HFFc6 (cell line): ENCODE results near the gene SMAD5. TPM values are rescaled to one million over a fixed set of nuclear protein-coding genes. Genes with fewer than 3 reads are reported as not detected.

ENCODE experiments used
- DNase-seq: peaks from one replicate; pipeline ENCODE4 v3.0.0-alpha.2; 2018
- H3K27ac Mint-ChIP-seq: 2 replicates; pipeline ENCODE4 v1.8.0; 2020; ENCODE audit warnings: mild to moderate bottlenecking, mixed read lengths
- H3K27me3 Mint-ChIP-seq: 2 replicates; pipeline ENCODE4 v1.8.0; 2021; ENCODE audit warnings: mild to moderate bottlenecking, moderate library complexity, mixed read lengths; ENCODE audit not compliant: insufficient read depth
- H3K36me3 Mint-ChIP-seq: 2 replicates; pipeline ENCODE4 v1.8.0; 2021; ENCODE audit warnings: low read depth, mixed read lengths
- H3K4me1 Mint-ChIP-seq: 2 replicates; pipeline ENCODE4 v1.8.0; 2020; ENCODE audit warnings: low read depth, mixed read lengths
- H3K4me3 Mint-ChIP-seq: 2 replicates; pipeline ENCODE4 v1.8.0; 2020; ENCODE audit warnings: mild to moderate bottlenecking, moderate library complexity, mixed read lengths
- H3K9me3 Mint-ChIP-seq: 2 replicates; pipeline ENCODE4 v1.8.0; 2020; ENCODE audit warnings: mild to moderate bottlenecking, mixed read lengths
- CTCF ChIP-seq: fragments of 200-600 bp; sonication (generic); IDR thresholded peaks from 2 replicates; pipeline ENCODE4 v1.5.0; 2021; ENCODE audit warnings: antibody characterized with exemption, mild to moderate bottlenecking
- total RNA-seq, 6 experiments: library from RNA; stranded (reverse); fragmentation: NEBNext Ultra II Directional; extraction: Animal tissue kit (Norgen Biotek cat#: 25700); gene quantifications; 2 replicates in 1 of 6; 3 replicates in 5 of 6; pipeline ENCODE4 v1.2.3, GENCODE V29; 2021

Gene SMAD5
- total RNA-seq, 6 experiments from 2014 or later = 54.9 to 66.9 (median 62.6) TPM

DNA sequence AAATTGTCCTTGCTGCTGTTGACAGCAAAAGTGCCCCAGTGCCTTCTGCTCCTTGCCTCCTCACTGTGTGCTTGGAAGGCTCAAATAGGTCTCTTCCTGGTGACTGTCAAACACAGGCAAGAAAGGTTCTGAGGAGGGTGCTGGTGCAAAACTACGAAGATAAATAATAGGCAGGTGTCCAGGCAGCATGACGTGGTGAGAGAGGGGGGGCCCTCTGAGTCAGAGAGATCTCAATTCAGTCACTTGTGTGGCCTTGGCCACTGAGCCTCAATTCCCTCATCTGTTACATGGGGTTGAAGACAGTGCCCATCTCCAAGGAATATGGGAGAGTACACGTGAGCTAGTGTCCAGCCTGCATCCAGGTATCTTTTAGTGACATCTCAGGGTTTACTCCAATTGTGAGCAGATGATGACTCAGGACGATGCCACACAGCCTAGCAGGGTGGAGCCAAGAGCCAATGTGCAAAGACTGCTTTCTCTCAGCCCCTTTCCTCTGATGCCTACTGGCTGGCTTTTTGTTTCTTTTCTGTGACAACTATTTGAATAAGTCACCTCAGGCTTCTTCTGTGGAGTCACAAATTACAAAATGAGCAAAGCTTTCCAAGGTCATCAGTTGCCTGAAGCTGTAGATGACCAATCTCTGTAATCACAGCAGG, 90.1 kb downstream of the SMAD5 start:
- H3K4me1 Mint-ChIP-seq = no peaks in the 10 kb centered on the region
- peaks cover 11% of the 10 kb centered on the region for H3K36me3 Mint-ChIP-seq
- no peak overlapping the region for H3K27ac Mint-ChIP-seq
- H3K4me3 Mint-ChIP-seq = no peak overlapping the region
- TF ChIP-seq CTCF = no peak
- DNase-seq = no peak
- peaks cover 30% of the 10 kb centered on the region for H3K9me3 Mint-ChIP-seq
- H3K27me3 Mint-ChIP-seq = peaks cover 23% of the 10 kb centered on the region

DNA sequence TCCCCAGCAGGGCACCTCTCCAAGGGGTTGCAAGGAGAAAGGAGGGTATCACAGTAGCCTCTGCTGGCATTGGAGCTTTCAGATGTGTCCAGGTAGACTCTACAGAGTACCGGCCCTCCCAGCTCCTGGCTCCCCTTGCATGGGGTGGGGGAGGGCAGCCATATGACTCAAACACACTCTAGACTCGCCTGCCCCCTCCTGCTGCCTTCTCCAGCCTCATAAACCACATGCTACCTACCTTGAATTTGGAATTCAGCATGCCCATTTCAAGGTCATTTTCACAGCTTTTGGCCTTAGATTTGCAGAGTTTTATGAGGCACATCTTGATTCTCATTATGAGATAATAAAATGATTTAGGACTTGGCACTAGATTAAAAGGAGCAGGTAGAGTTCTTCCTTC, 93.2 kb downstream of the SMAD5 start:
- DNase-seq = no peak
- Mint-ChIP-seq H3K4me3 (no peak overlapping the region), H3K27me3 (peaks cover 25% of the 10 kb centered on the region), H3K27ac (no peak overlapping the region), H3K9me3 (peaks cover 18% of the 10 kb centered on the region), H3K36me3 (peaks cover 6% of the 10 kb centered on the region; the same call in 1 of the 2 replicates), H3K4me1 (no peaks in the 10 kb centered on the region)
- no peak for TF ChIP-seq CTCF

DNA sequence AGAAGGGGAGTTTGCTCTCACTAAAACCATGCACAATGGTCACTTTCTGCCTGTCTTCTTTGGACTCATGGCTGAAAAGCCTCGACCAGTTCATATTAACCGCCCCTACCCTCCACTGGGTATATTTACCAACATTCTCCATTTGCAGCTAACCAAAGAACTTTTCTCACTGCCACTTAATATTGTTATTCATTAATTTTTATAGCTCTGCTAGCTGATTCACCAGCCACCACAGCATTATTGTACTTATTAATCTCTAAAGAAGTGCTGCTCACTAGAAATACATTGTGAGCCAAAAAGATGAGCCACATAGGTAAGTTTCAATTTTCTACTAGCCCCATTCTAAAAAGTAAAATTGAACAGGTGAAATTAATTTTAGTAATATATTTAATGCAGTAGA, 93.8 kb downstream of the SMAD5 start:
- no peaks in the 10 kb centered on the region for H3K4me1 Mint-ChIP-seq
- H3K27me3 Mint-ChIP-seq = peaks cover 25% of the 10 kb centered on the region
- no peak for TF ChIP-seq CTCF
- H3K4me3 Mint-ChIP-seq = no peak overlapping the region
- peaks cover 11% of the 10 kb centered on the region for H3K9me3 Mint-ChIP-seq
- H3K36me3 Mint-ChIP-seq = peaks cover 3% of the 10 kb centered on the region; the same call in 1 of the 2 replicates
- DNase-seq = no peak
- H3K27ac Mint-ChIP-seq = no peak overlapping the region

DNA sequence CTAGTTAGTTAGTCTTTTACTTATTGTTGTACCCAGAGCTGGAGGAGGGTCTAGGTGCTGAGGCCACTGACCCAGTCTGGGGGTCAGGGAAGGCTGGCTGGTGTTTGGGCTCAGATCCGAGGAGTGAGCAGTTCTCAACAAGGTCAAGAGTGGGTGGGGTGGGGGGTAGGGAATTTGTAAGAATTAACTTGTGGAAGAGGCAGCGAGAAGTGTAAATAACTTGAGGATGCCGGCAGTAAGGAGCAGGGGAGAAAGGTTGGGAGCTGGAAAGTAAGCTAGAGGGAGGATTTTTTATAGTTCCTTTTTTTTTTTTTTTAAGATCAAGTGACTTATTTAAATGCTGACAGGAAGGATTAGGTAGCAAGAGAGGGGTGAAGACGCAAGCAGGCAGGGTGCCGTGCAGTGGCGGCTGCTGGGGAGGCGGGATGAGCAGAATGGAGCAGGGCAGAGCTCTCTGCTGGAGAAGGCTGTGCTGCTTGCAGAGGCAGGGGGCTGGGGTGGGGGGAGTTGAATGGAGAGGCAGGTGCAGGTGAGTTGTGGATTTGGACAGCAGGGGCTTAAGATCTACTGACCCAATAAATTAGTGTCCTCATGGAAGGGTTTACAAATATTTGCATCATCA, 95.6 kb downstream of the SMAD5 start:
- no peak for DNase-seq
- Mint-ChIP-seq H3K27me3 (peaks cover 25% of the 10 kb centered on the region), H3K36me3 (no peaks in the 10 kb centered on the region), H3K9me3 (no peaks in the 10 kb centered on the region), H3K4me1 (no peaks in the 10 kb centered on the region), H3K4me3 (no peak overlapping the region), H3K27ac (no peak overlapping the region)
- TF ChIP-seq CTCF = no peak

DNA sequence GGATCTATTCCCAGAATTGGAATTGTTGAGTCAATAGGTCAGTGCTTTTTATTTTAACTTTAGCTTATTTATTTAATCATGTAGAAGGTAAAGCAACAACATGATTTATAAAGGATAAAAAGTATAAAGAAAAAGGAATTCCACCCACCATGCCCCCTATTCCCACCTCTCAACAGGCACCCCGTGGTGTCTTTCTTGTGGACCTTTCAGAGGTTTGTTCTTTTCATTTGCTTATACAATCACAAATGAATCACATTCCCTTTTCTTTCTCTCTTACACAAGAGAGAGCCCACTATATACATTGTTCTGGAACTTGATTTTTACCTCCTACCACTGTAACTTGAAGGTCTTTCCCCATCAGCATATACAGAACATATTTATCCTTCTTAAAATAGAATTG, 97.5 kb downstream of the SMAD5 start:
- H3K4me1 Mint-ChIP-seq = peaks cover 5% of the 10 kb centered on the region; the same call in 1 of the 2 replicates
- H3K27ac Mint-ChIP-seq = no peak overlapping the region
- no peaks in the 10 kb centered on the region for H3K36me3 Mint-ChIP-seq
- DNase-seq = no peak
- H3K27me3 Mint-ChIP-seq = peaks cover 20% of the 10 kb centered on the region
- TF ChIP-seq CTCF = no peak
- no peak overlapping the region for H3K4me3 Mint-ChIP-seq
- H3K9me3 Mint-ChIP-seq = no peaks in the 10 kb centered on the region
